D341Med (cell line): ENCODE results near the gene MYOF.
A peak's percentile ranks its signal among the peaks of the same experiment; 100 is the strongest.
"Not testable (repeated sequence)": the region's sequence is repeated elsewhere in the genome, so short reads cannot be mapped to it uniquely, and the experiment has no call there.

Experiments
- DNase-seq: peaks from one replicate; pipeline ENCODE4 v3.0.0; 2012; ENCODE audit warnings: low spot score

Gene MYOF

DNA sequence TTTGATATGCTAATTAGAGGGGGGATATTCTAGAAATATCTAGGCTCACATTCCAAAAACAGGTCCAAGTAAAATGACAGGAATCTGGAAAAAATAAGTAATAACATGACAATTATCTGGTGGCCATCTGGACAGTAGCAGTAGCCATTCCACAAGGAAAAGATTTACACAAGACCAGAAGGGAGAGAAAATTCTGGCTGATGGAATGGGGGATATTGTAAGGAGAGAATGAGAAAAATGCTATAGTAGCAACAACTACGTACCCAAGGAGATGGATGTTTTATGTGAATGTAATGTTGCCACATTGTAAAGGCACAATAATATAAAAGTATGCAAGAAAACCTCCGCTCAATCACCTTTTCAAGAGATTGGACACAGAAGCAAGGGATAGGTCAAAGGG, 5.4 kb downstream of the MYOF start:
- no peak for DNase-seq

- DNase-seq, result no peak
Measured at GRCh38 chr10:93475871-93476270, 6.3 kb downstream of the MYOF start.

DNA sequence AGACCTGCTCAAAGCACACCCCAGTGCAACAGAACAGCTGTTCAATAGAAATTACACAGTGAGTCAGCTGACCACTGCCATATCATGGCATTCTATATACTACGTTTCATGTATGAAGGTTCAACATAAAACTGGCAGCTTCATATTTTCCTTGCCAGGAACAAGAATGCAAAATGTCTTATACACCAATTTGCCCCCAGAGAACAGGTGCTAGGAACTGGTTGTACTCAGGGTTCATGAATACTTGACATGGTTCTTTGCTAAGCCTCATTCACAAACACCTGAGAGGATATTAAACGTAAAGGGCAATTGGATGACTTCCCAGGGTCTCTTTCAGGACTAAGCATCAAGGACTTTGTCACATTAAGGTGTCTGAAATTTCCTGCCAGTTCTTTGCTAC, 6.9 kb downstream of the MYOF start:
- no peak for DNase-seq

GRCh38 chr10:93473804-93474472, 8.2 kb downstream of the MYOF start:
- DNase-seq, result no peak

GRCh38 chr10:93473161-93473560, 9.0 kb downstream of the MYOF start:
- no peak for DNase-seq

DNA sequence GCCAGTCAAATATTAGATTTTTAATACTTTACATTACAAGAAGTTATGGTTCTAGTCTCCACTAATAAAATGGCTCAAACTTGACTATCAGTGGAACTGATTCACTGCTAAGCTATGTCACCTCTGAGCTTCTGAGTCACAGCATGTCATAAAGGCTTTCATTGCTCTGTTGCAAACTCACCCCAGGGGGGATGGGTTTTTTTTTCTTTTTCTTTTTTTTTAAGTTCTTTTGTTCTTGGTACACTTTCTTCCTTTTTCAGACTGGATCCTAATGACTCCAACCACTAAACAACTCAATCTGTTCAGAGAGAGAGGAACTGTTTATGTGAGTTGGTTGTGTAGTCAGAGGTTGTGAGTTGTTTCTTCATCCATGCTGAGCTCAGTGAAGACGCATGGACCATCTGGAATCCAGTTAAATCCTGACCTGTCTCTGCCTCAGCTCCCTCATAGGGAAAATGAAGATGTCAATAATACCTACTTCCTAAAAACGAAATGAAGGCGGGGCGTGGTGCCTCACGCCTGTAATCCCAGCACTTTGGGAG, 11.0 kb downstream of the MYOF start:
- DNase-seq, result no peak

- no peak for DNase-seq
Measured at GRCh38 chr10:93469454-93469853, 12.7 kb downstream of the MYOF start.

- DNase-seq, result no peak
Measured at GRCh38 chr10:93468461-93469213, 13.5 kb downstream of the MYOF start.

DNA sequence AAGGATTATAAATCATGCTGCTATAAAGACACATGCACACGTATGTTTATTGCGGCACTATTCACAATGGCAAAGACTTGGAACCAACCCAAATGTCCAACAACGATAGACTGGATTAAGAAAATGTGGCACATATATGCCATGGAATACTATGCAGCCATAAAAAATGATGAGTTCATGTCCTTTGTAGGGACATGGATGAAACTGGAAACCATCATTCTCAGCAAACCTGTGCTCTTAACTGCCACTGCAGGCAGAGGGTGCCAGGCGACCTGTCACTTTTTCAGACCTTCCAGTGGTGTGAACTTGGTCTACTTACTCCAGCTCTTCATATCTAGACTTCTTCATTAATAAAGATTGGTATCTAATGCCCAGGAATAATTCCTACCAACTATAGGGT, 14.5 kb downstream of the MYOF start:
- DNase-seq, result not testable (repeated sequence)

DNA sequence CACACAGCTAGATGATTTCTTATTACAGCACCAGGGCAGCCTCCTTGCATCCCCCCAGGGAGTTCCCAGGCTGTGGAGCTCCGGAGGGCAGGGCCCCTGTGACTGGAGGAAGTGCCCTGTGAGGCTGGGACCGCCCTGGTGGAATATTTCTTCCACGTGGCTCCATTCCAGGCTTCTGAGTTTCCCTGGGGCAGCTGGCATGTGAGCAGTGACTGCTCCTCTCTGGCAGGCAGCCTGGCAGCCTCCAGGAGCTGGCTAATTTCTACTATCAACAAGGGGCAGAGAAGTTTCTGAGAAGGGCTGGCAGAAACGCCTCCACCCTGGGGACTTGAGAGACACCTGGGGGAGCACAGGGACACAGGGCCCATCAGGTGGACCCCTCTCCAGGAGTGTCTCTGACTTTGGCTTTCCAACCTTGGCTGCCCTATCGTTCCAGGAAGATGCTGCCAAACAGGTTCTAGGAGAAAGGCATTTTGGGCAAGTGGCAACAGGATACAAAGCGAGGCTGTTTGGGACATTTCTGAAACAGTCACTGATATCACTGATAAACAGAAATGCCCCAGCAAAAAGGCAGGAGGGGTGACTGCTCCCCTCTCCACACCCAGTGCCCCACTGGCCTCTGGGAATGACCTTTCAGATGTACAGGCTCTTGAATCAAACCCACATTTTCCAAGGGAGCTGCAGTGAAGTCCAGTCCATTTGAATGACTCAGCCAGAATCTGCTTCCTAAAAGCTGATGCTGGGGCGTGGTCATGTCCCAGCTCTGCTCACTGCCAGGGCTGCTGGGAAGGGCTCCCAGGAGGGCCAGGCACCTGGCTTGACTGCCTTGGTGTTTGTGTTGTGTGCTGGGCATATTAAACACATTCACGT, 16.1 kb downstream of the MYOF start:
- DNase-seq, result peak; percentile 30

DNA sequence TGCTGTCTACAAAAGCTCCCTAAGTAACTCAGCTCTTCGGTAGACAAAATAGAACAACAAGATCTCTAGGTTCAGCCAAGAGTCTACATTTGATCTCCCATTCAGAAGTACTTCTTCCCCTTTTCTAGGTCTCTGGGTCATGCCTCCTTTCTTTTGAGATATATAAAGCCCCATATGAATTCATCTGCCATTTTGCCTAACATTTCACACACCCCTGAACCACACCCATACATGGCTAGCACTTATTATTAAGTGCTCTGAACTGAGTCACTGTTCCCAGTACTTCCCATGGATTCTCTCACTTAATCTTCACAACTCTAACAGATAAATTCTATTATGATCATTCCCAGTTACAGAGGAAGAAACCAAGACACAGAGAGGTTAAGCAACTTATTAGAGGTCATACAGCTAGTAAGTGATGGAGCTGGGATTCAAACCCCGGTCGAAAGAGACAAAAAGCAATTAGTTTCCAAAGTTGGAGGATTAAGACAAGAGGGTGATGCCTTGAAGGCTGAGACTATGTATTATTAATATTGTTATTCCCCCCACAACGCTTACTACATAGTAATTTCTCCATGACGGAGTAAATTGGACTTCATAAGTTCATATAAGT, 17.3 kb downstream of the MYOF start:
- no peak for DNase-seq

DNA sequence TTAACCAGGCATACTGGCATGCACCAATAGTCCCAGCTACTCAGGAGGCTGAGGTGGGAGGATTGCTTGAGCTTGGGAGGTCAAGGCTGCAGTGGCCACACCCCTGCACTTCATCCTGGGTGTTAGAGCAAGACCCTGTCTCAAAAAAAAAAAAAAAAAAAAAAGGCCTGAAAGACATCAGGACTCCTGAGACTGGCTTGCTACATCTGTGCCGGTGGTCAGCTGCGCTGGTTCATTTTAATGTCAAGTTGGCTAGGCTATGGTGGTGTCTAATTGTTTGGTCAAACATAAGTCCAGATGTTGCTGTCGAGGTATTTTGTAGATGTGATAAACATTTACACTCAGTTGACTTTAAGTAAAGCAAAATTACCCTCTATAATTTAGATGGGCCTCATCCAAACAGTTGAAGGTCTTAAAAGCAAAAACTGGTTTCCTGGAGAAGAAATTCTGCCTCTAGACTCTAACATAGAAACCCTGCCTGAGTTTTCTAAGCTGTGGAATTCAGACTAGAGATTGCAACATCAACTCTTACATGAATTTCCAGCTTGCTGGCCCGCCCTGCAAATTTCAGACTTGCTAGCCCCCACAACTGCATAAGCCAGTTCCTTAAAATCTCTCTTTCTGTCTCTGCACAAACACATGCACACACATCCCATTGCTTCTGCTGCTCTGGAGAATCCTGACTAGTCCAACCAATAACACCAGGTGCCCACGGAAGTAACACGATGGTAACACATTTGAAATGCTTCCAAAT, 18.2 kb downstream of the MYOF start:
- no peak for DNase-seq

- DNase-seq, result no peak
Measured at GRCh38 chr10:93462881-93463280, 19.3 kb downstream of the MYOF start.

GRCh38 chr10:93462371-93462770, 19.8 kb downstream of the MYOF start:
- DNase-seq, result no peak

GRCh38 chr10:93461807-93462178, 20.3 kb downstream of the MYOF start:
- DNase-seq, result no peak

- no peak for DNase-seq
Measured at GRCh38 chr10:93461109-93461806, 20.9 kb downstream of the MYOF start.

- no peak for DNase-seq
Measured at GRCh38 chr10:93459466-93459865, 22.7 kb downstream of the MYOF start.

GRCh38 chr10:93458821-93459257, 23.3 kb downstream of the MYOF start:
- no peak for DNase-seq

- DNase-seq, result no peak
Measured at GRCh38 chr10:93457511-93457910, 24.6 kb downstream of the MYOF start.

GRCh38 chr10:93456480-93456879, 25.7 kb downstream of the MYOF start:
- DNase-seq, result no peak

DNA sequence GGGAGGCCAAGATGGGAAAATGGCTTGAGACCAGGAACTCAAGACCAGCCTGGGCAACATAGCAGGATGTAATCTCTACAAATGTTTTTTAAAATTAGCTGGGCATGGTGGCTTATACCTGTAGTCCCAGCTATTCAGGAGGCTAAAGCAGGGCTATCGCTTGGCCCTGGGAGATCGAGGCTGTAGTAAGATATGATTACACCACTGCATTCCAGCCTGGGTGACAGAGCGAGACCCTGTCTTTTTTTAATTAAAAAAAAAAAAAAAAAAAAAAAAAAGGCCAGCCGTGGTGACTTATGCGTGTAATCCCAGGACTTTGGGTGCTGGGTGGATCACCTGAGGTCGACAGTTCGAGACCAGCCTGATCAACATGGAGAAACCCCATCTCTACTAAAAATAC, 27.4 kb downstream of the MYOF start:
- DNase-seq, result no peak
